Epithelial cell of esophagus (primary cell): Measurements from ENCODE around the gene PLPP2.

Experiments
- DNase-seq: peaks from one replicate; pipeline ENCODE4 v3.0.0; 2010; ENCODE audit warnings: low read depth
- H3K4me3 ChIP-seq: 2 replicates; pipeline ENCODE4 v1.5.1; 2011; ENCODE audit warnings: mild to moderate bottlenecking, low read length, control low read depth
- TF ChIP-seq, protein P1 (sequence below): IDR thresholded peaks from 2 replicates; pipeline ENCODE4 v1.5.1; 2011; ENCODE audit warnings: low read depth, mild to moderate bottlenecking, low read length, control low read depth, inconsistent platforms; ENCODE audit not compliant: insufficient read depth; ENCODE audit errors: missing control alignments

PLPP2 gene

DNA sequence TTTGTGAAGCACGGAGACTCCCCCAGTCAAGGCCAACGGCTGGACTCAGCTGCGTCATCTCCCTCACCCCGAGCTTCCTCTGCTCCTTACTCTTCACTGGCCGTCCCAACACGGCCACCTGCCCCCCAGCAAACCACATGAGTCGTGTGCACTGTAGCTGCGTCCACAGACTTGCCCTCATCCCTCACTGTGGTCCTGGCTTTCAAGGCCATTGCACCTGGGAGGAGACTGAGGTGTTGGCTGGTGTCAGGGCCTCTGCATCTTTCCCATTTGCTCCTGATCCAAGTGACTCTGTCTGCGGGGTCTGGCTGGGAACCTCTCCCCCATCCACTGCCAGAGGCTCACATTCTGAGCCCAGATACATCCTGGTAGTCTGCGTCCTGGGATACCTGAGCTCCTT lies 11.5 kb downstream of the PLPP2 start:
- H3K4me3 ChIP-seq = no peak overlapping the region
- DNase-seq = no peak
- TF ChIP-seq, protein P1, sequence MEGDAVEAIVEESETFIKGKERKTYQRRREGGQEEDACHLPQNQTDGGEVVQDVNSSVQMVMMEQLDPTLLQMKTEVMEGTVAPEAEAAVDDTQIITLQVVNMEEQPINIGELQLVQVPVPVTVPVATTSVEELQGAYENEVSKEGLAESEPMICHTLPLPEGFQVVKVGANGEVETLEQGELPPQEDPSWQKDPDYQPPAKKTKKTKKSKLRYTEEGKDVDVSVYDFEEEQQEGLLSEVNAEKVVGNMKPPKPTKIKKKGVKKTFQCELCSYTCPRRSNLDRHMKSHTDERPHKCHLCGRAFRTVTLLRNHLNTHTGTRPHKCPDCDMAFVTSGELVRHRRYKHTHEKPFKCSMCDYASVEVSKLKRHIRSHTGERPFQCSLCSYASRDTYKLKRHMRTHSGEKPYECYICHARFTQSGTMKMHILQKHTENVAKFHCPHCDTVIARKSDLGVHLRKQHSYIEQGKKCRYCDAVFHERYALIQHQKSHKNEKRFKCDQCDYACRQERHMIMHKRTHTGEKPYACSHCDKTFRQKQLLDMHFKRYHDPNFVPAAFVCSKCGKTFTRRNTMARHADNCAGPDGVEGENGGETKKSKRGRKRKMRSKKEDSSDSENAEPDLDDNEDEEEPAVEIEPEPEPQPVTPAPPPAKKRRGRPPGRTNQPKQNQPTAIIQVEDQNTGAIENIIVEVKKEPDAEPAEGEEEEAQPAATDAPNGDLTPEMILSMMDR = no peak

DNA sequence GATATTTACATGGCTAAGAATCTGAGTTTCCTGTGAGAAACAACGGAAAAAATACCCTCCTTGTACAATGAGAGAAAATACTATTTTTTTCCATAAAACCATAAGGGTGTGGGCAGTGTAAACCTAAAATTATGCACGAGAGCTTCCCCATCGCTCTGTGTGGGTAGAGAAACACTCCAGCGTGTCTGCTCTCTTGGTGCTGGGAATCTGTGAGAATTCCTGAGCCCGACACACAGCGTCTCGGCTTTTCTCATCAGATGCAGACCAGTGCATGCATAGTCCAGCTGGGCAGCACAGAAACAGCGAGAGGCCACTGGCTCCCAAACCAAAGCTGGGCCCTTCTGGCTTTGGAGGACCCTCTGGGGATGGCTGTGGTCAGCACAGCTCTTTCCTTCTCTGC lies 12.0 kb downstream of the PLPP2 start:
- no peak for DNase-seq

DNA sequence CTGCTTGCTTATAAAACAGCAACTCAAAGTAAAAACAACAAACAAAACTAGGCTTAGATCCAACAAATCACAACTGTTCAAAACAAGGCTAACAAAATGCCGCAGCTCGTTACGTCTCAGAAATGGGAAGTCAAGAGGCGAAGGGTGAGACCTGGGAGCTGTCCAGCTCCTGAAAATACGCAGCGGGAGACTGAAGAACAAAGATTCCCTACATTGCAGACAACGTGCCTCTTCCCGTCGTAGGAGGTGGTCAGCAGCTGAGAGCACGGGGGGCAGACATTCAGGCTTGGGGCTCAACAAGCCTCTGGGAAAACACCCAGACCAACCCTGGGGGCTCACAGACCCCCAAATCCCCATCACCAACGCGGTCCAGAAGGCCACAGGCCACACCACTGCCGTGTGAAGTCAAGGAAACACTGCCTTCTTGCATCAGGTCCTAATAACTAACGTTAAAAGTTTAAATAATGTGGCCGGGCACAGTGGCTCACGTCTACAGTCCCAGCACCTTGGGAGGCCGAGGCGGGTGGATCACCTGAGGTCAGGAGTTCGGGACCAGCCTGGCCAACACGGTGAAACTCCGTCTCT lies 13.5 kb downstream of the PLPP2 start:
- TF ChIP-seq, protein P1 = no peak
- no peak overlapping the region for H3K4me3 ChIP-seq
- DNase-seq = peak; percentile 32

More for the DNA sequence above, 12.0 kb downstream of the PLPP2 start:
- TF ChIP-seq, protein P1 = no peak
- H3K4me3 ChIP-seq = no peak overlapping the region

DNA sequence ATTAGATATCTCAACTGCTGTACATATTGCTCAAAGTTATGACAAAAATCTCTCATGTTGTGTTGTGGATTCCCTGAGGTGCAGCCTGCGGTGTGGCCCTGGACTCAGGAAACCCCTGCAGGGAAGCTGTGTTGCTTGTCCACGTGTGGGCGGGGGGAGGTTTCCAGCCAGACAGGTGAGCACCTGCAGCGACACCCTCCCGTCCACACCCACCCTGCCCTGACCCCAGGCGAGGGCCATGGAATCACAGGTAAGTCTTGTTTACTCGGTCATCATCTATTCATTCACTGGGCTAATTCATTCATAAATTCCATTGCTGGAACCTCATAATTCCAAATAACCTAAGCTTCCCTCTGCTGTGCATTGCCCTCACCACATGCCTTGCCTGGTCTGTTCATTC lies 14.1 kb downstream of the PLPP2 start:
- no peak overlapping the region for H3K4me3 ChIP-seq
- DNase-seq = no peak
- TF ChIP-seq, protein P1 = no peak

DNA sequence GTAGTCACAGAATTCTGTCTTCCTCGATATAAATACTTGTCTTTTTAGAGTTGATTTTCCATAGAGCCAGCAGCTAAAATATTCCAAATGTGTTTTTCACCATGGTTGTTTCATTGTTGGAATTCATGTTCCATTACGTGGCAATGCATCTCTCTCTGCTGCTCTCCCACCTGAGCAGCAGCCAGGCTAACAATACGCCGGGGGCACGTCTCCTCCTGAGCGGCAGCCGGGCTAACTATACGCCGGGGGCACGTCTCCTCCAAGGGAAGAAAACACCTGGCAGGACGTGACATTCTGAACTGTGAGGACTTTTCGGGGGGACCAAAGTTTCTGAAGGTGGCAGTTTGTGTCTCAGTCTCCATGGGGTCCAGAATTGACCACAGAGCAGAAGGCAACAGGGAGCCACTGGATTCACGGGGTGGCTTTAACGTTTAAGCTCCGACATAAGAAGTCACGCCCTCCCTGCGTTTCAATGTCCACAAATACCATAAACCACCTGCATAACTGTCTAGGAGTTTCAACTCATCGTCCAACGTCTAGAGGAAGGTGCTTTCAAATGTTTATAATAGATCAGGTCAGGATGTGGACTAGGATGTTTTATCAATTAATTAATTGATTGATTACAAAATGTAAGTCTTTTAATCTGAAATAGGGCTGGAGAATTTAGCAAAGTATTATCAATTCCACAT lies 15.1 kb downstream of the PLPP2 start:
- TF ChIP-seq, protein P1 = no peak
- H3K4me3 ChIP-seq = no peak overlapping the region
- DNase-seq = no peak

DNA sequence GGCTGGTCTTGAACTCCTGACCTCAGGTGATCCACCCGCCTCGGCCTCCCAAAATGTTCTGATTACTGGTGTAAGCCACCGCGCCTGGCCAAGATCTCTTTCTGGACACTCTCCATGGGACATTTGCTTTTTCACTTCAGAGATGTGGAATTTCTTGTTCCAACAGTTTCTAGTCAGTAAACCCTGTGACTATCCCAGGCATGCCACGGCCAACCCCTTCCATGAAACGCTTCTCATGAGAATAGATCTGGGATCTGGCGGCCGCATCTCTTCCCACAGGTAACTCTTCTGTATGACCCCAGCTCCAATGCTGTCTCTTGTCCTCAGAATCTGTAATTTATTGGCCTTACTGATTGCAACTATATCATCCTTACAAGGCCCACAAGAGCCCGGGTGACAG lies 16.2 kb downstream of the PLPP2 start:
- DNase-seq = no peak
- TF ChIP-seq, protein P1 = no peak
- no peak overlapping the region for H3K4me3 ChIP-seq

DNA sequence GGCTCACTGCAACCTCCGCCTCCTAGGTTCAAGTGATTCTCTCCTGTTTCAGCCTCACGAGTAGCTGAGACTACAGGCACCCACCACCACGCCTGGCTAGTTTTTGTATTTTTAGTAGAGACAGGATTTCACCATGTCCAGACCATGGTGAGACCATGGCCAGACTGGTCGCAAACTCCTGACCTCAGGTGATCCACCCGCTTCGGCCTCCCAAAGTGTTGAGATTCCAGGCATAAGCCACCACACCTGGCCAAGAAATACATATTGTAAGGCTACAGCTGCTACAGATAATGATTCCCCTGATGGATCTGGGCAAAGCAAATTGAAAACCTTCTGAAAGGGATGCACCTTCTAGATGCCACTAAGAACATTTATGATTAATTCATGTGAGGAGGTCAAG lies 17.8 kb downstream of the PLPP2 start:
- no peak for DNase-seq
- TF ChIP-seq, protein P1 = no peak
- no peak overlapping the region for H3K4me3 ChIP-seq
